Measurements from ENCODE around the gene SHB. TPM values are rescaled to one million over a fixed set of nuclear protein-coding genes. Genes with fewer than 3 reads are reported as not detected.

The SHB gene
- total and polyA plus RNA-seq, 2 donors: 4.9 to 5.5 TPM

DNA sequence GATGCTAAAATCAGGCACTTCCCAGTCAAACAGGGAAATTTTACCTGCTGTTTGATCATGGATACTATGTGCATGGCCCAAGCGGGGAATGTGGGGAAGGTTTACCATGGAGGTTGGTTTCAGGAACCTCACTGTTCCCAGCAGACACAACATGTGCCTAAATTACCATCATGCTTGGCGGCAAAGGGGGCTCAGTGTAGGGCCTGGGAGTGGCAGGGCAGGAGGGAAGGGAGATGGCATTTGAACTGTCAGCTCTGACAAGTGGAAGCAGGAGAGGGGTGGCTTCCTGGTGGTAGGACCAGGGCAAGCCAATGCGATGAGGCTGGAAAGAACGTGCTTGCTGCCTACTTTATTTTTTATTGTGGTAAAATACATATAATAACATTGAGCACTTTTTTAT lies 93.4 kb downstream of the SHB start:
- WGBS: 100% methylated on average over 4 of the region's 4 CpGs
- H3K27ac ChIP-seq (ENCODE audit: low read depth in 1 of 2, low read length in 1 of 2): no peak overlapping the region

GRCh38 chr9:37974506-37975173 lies 94.4 kb downstream of the SHB start:
- no peak for DNase-seq (ENCODE audit: low read depth in 6 of 9, low spot score in 9 of 9)
- no peaks in the 10 kb centered on the region for H3K9me3 ChIP-seq (ENCODE audit: control insufficient read depth in 2 of 2, insufficient read depth in 1 of 2, low read length in 1 of 2)
- WGBS: 90% methylated on average over 18 of the region's 18 CpGs
- H3K27me3 ChIP-seq (ENCODE audit: control insufficient read depth in 2 of 2, insufficient read depth in 1 of 2, low read length in 1 of 2): no peaks in the 10 kb centered on the region
- H3K4me1 ChIP-seq (ENCODE audit: control insufficient read depth in 2 of 2, insufficient read depth in 2 of 2, low read length in 2 of 2): peaks cover 0 to 14% of the 10 kb centered on the region in 2 donors
- no peak overlapping the region for H3K4me3 ChIP-seq (ENCODE audit: low read length in 2 of 2)
- H3K27ac ChIP-seq (ENCODE audit: low read depth in 1 of 2, low read length in 1 of 2): no peak overlapping the region
- H3K36me3 ChIP-seq (ENCODE audit: control insufficient read depth in 2 of 2, insufficient read depth in 2 of 2, low read length in 1 of 2): peaks cover 0 to 4% of the 10 kb centered on the region in 2 donors

More for the DNA sequence above, 93.4 kb downstream of the SHB start:
- H3K9me3 ChIP-seq (ENCODE audit: control insufficient read depth in 2 of 2, insufficient read depth in 1 of 2, low read length in 1 of 2): no peaks in the 10 kb centered on the region
- no peaks in the 10 kb centered on the region for H3K27me3 ChIP-seq (ENCODE audit: control insufficient read depth in 2 of 2, insufficient read depth in 1 of 2, low read length in 1 of 2)
- H3K4me3 ChIP-seq (ENCODE audit: low read length in 2 of 2): no peak overlapping the region
- H3K36me3 ChIP-seq (ENCODE audit: control insufficient read depth in 2 of 2, insufficient read depth in 2 of 2, low read length in 1 of 2): peaks cover 0 to 4% of the 10 kb centered on the region in 2 donors
- peaks cover 0 to 14% of the 10 kb centered on the region in 2 donors for H3K4me1 ChIP-seq (ENCODE audit: control insufficient read depth in 2 of 2, insufficient read depth in 2 of 2, low read length in 2 of 2)
- DNase-seq (ENCODE audit: low read depth in 6 of 9, low spot score in 9 of 9): no peak

- H3K27ac ChIP-seq (ENCODE audit: low read depth in 1 of 2, low read length in 1 of 2): no peak overlapping the region
- no peaks in the 10 kb centered on the region for H3K27me3 ChIP-seq (ENCODE audit: control insufficient read depth in 2 of 2, insufficient read depth in 1 of 2, low read length in 1 of 2)
- peaks cover 0 to 11% of the 10 kb centered on the region in 2 donors for H3K4me1 ChIP-seq (ENCODE audit: control insufficient read depth in 2 of 2, insufficient read depth in 2 of 2, low read length in 2 of 2)
- DNase-seq (ENCODE audit: low read depth in 6 of 9, low spot score in 9 of 9): peak in 1 of 9 donors; percentile 31
- peaks cover 0 to 4% of the 10 kb centered on the region in 2 donors for H3K36me3 ChIP-seq (ENCODE audit: control insufficient read depth in 2 of 2, insufficient read depth in 2 of 2, low read length in 1 of 2)
- 83% methylated on average over 4 of the region's 4 CpGs for WGBS
- no peak overlapping the region for H3K4me3 ChIP-seq (ENCODE audit: low read length in 2 of 2)
- no peaks in the 10 kb centered on the region for H3K9me3 ChIP-seq (ENCODE audit: control insufficient read depth in 2 of 2, insufficient read depth in 1 of 2, low read length in 1 of 2)
Observed at GRCh38 chr9:37972351-37972848, 96.6 kb downstream of the SHB start.

DNA sequence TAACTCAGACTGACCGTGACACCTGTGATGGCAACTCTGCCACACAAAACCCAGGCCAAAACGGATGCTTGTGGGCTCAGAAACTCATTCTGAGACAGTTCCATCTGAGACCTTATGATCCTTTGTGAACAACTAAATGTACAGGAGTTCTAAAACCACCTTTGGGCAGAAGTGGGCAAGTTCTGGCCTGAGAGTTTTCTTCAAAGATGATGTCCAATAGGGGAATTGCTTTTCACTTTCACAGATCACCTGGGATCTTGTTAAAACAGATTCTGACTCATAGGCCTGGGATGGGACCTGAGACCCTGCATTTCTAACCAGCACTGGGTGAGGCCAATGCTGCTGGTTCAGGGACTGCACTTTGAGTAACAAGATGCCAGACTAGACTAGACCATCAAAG lies 97.3 kb downstream of the SHB start:
- 96% methylated on average over 2 of the region's 2 CpGs for WGBS

GRCh38 chr9:37971108-37971459 lies 97.9 kb downstream of the SHB start:
- Histone ChIP-seq H3K4me3 (ENCODE audit: low read length in 2 of 2) (no peak overlapping the region), H3K27ac (ENCODE audit: low read depth in 1 of 2, low read length in 1 of 2) (no peak overlapping the region), H3K36me3 (ENCODE audit: control insufficient read depth in 2 of 2, insufficient read depth in 2 of 2, low read length in 1 of 2) (peaks cover 0 to 4% of the 10 kb centered on the region in 2 donors), H3K4me1 (ENCODE audit: control insufficient read depth in 2 of 2, insufficient read depth in 2 of 2, low read length in 2 of 2) (peaks cover 0 to 16% of the 10 kb centered on the region in 2 donors), H3K27me3 (ENCODE audit: control insufficient read depth in 2 of 2, insufficient read depth in 1 of 2, low read length in 1 of 2) (no peaks in the 10 kb centered on the region), H3K9me3 (ENCODE audit: control insufficient read depth in 2 of 2, insufficient read depth in 1 of 2, low read length in 1 of 2) (no peaks in the 10 kb centered on the region)
- DNase-seq (ENCODE audit: low read depth in 6 of 9, low spot score in 9 of 9): no peak
- WGBS: 96% methylated on average over 7 of the region's 7 CpGs

More for the DNA sequence above, 97.3 kb downstream of the SHB start:
- Histone ChIP-seq H3K9me3 (ENCODE audit: control insufficient read depth in 2 of 2, insufficient read depth in 1 of 2, low read length in 1 of 2) (no peaks in the 10 kb centered on the region), H3K36me3 (ENCODE audit: control insufficient read depth in 2 of 2, insufficient read depth in 2 of 2, low read length in 1 of 2) (peaks cover 0 to 4% of the 10 kb centered on the region in 2 donors), H3K27ac (ENCODE audit: low read depth in 1 of 2, low read length in 1 of 2) (no peak overlapping the region), H3K27me3 (ENCODE audit: control insufficient read depth in 2 of 2, insufficient read depth in 1 of 2, low read length in 1 of 2) (no peaks in the 10 kb centered on the region), H3K4me1 (ENCODE audit: control insufficient read depth in 2 of 2, insufficient read depth in 2 of 2, low read length in 2 of 2) (peaks cover 0 to 11% of the 10 kb centered on the region in 2 donors), H3K4me3 (ENCODE audit: low read length in 2 of 2) (no peak overlapping the region)
- no peak for DNase-seq (ENCODE audit: low read depth in 6 of 9, low spot score in 9 of 9)

- Histone ChIP-seq H3K27ac (ENCODE audit: low read depth in 1 of 2, low read length in 1 of 2) (no peak overlapping the region), H3K4me3 (ENCODE audit: low read length in 2 of 2) (no peak overlapping the region), H3K27me3 (ENCODE audit: control insufficient read depth in 2 of 2, insufficient read depth in 1 of 2, low read length in 1 of 2) (no peaks in the 10 kb centered on the region), H3K9me3 (ENCODE audit: control insufficient read depth in 2 of 2, insufficient read depth in 1 of 2, low read length in 1 of 2) (no peaks in the 10 kb centered on the region), H3K4me1 (ENCODE audit: control insufficient read depth in 2 of 2, insufficient read depth in 2 of 2, low read length in 2 of 2) (peaks cover 0 to 21% of the 10 kb centered on the region in 2 donors), H3K36me3 (ENCODE audit: control insufficient read depth in 2 of 2, insufficient read depth in 2 of 2, low read length in 1 of 2) (peaks cover 0 to 4% of the 10 kb centered on the region in 2 donors)
- 94% methylated on average over 11 of the region's 11 CpGs for WGBS
- no peak for DNase-seq (ENCODE audit: low read depth in 6 of 9, low spot score in 9 of 9)
Observed at GRCh38 chr9:37970301-37971107, 98.5 kb downstream of the SHB start.

DNA sequence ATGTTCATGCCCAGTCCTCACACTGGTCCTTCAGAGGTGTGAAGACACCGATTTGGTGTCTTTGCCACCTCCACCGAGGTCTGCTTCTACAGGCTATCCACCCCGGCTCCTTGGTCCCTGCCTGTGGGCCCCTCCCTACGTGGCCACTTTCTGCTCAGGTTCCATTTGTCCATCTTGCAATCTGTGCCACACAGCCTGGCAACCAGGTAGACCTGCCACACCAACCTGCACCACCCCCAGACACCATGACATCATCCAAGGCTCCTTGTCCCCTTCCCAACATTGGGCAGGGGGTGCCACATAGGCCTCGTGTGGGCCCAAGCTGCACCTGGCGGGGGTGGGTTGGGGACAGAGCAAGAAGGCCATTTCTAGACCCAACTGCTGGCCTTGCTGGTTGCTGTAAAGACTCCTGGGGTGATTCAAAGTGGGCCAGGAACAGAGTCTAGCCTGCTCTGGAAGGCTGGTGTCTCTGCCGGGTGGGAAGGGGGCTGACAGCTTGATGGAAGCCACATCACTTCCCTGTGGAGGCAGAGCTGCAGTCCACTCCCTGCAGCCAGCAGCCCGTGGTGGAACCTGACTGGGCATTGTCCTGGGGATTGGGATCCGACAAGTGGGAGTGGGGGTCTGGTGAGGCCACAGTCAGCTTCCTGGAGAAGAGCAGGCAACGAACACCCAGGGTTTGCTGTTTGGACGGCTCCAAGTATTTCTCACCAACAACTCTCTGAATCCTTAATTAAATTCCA lies 99.3 kb downstream of the SHB start:
- Histone ChIP-seq H3K36me3 (ENCODE audit: control insufficient read depth in 2 of 2, insufficient read depth in 2 of 2, low read length in 1 of 2) (peaks cover 0 to 4% of the 10 kb centered on the region in 2 donors), H3K4me3 (ENCODE audit: low read length in 2 of 2) (no peak overlapping the region), H3K9me3 (ENCODE audit: control insufficient read depth in 2 of 2, insufficient read depth in 1 of 2, low read length in 1 of 2) (no peaks in the 10 kb centered on the region), H3K27me3 (ENCODE audit: control insufficient read depth in 2 of 2, insufficient read depth in 1 of 2, low read length in 1 of 2) (no peaks in the 10 kb centered on the region), H3K27ac (ENCODE audit: low read depth in 1 of 2, low read length in 1 of 2) (no peak overlapping the region), H3K4me1 (ENCODE audit: control insufficient read depth in 2 of 2, insufficient read depth in 2 of 2, low read length in 2 of 2) (peaks cover 0 to 28% of the 10 kb centered on the region in 2 donors)
- DNase-seq (ENCODE audit: low read depth in 6 of 9, low spot score in 9 of 9): no peak
- 97% methylated on average over 11 of the region's 11 CpGs for WGBS

- Histone ChIP-seq H3K4me3 (ENCODE audit: low read length in 2 of 2) (no peak overlapping the region), H3K27ac (ENCODE audit: low read depth in 1 of 2, low read length in 1 of 2) (no peak overlapping the region), H3K4me1 (ENCODE audit: control insufficient read depth in 2 of 2, insufficient read depth in 2 of 2, low read length in 2 of 2) (peaks cover 0 to 32% of the 10 kb centered on the region in 2 donors), H3K9me3 (ENCODE audit: control insufficient read depth in 2 of 2, insufficient read depth in 1 of 2, low read length in 1 of 2) (no peaks in the 10 kb centered on the region), H3K27me3 (ENCODE audit: control insufficient read depth in 2 of 2, insufficient read depth in 1 of 2, low read length in 1 of 2) (no peaks in the 10 kb centered on the region), H3K36me3 (ENCODE audit: control insufficient read depth in 2 of 2, insufficient read depth in 2 of 2, low read length in 1 of 2) (peaks cover 0 to 4% of the 10 kb centered on the region in 2 donors)
- DNase-seq (ENCODE audit: low read depth in 6 of 9, low spot score in 9 of 9): no peak
- 78% methylated on average over 2 of the region's 2 CpGs for WGBS
Observed at GRCh38 chr9:37969130-37969529, 99.9 kb downstream of the SHB start.
